ENCODE data around the gene GPR25.
"Not testable (repeated sequence)": the region's sequence is repeated elsewhere in the genome, so short reads cannot be mapped to it uniquely, and the experiment has no call there.

GPR25 gene

DNA sequence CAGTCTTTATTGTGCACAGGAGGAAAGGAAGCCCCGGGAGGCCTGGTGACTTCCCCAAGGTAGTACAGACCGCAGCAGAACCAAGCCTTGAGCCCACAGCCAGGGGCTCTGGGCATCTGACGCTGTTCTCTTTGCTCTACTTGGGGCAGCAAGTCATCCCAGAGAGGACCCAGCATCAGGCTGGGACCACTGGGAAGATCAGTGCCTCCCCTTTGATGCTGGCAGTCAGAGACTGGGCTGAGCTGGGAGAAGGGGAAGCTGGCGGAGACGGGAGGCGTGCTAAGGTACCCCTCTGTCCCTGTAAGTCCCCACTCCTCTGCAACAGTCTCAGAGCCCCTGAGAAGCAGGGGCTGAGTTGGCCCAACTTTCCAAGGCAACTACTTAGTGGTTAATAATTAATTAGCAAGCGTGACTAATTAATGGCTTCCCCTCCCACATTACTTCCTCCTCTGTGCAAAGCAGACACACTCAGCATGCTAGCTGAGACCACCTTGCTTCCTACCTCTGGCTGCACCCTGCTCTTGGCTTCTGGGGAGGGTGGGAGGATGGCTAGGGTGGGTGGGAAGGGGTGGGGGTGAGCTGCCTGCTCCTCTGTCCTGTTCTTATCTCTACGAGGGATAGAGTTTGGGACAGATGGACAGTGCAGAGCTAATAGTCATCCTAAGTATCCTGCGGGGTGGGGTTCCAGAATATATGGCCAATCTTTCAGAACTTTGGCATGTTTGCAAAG, 23.2 kb downstream of the GPR25 start:
- DNase-seq: no peak

DNA sequence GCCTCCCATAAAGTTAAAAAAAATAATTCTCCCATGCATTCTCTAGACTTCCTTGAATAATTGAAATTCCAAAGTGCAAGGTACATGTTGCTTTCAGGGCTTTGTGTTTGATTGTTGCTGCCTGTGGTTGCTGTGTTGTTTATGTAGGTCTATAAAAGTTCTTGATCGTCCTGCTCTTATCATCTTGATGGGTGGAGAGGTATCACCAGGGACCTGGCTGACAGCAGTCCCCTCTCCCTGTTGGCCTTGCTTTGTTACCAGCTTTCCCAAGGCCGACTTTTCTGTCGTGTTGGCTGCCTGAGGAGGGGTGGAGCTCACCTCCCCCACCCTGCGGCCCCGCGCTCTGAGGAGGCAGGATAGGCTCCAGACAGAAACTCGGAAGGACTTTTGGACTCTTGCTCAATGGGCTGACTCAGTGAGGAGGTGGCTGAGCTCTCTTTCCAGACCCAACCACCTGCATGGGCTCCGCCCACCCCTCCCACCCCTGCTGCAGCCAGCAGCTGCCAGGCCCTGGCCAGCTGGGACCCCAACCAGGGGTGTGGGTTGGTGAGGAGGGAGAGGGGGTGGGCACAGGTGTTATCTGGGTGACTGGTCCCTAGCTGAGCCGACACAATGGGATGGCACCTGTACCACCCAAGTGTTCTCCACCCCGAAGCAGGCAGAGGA, 23.9 kb downstream of the GPR25 start:
- DNase-seq: no peak

- DNase-seq: no peak
Measured at GRCh38 chr1:200897259-200897658, 24.5 kb downstream of the GPR25 start.

GRCh38 chr1:200899015-200899386, 26.2 kb downstream of the GPR25 start:
- DNase-seq: no peak

DNA sequence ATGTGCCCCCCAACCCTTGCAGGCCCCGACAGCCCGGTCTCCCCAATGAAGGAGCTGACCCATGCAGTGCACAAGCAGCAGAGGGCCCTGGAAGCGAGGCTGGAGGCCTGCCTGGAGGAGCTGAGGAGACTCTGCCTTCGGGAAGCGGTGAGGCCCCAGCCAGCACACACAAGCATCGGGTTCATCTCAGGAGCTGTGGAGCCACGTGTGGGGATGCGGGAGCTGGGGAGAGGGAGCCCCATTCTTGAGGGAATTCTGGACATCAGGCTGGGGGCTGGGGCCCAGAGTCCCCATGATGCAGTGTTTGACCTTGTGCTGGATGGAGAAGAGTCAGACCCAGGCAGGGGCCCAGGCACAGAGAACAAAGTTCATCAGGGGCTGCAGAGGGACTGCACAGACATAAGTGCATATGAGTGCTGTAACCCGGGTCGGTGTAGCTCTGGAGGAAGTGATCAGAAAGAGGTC, 26.7 kb downstream of the GPR25 start:
- no peak for DNase-seq

DNA sequence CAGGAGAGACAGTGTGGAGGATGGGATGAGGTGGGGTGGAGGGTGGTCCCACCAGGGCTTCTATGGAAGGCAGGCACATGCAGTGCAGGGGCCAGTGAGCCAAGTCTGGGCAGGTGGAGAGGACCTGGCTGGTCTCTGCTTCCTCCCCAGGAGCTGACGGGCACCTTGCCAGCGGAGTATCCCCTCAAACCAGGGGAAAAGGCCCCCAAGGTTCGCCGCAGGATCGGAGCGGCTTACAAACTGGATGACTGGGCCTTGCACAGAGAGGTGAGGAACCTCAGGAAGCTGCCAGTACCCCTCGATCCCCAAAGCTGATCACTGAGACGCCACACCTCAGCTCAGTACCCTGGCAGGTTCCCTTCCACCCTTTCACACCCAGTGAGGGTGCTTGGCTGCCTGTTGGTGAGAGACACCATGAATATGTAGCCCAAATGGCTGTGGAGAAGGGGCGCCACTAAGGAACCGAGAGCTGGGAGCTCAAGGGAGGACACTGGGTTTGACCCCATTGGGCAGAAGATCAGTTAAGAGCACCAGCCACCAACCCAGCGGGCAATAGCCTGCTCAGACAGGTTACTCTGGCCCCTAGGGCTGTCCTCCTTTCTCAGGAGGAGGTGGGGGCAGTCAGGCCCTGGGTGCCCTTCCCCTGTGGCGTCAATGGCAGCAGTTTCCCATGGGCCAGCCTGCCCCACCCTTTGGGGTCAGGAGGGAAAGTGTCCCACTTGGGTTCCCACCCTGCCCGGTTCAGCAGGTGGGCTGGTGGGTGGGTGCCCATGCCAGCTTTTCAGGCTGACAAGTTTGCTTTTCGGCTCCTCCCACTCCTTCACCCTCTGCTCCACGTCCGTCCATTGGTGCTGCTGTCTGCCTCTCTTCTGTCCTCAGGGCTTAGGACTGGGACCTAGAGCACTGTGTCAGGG, 27.4 kb downstream of the GPR25 start:
- DNase-seq: no peak

- no peak for DNase-seq
Measured at GRCh38 chr1:200900877-200901276, 28.1 kb downstream of the GPR25 start.

DNA sequence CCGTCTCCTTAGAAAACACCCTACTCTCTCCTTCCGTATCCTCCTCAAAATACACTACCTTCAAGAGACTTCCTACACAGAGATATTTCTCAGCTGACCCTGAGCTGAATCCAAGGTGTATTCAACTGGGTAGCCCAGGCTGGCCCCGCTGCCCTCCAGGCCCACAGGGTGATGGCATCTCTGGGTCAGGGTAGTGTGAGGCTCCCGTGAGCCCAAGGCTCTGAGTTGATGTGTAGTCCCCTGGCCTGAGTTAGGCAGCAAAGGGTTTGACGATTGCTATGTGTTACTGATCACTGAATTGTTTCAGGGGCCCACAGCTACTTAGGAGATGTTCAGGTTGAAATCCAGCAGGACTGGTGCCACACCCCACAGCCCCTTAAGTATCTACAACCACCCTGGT, 28.6 kb downstream of the GPR25 start:
- DNase-seq: no peak

- DNase-seq: no peak
Measured at GRCh38 chr1:200901796-200902444, 29.1 kb downstream of the GPR25 start.

- DNase-seq: no peak
Measured at GRCh38 chr1:200903793-200904192, 31.0 kb downstream of the GPR25 start.

- no peak for DNase-seq
Measured at GRCh38 chr1:200904772-200905171, 32.0 kb downstream of the GPR25 start.

GRCh38 chr1:200905411-200906052, 32.8 kb downstream of the GPR25 start:
- DNase-seq: no peak

DNA sequence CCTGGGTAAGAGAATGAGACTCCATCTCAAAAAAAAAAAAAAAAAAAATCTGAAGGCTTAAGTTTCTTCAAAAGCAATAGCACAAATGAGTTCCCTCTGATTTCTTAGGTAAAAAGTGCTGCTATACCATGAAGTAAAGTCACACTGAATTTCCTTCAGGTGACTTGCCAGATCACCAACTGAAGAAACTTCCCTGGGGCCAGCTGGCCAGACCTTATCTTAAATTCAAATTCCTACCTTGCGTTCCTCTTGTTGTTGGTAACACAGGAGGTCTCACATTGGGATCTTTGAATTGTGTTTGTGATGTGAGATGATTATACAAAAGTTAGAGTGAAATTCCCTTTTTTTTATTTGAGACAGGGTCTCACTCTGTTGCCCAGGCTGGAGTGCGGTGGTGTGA, 33.7 kb downstream of the GPR25 start:
- DNase-seq: no peak

DNA sequence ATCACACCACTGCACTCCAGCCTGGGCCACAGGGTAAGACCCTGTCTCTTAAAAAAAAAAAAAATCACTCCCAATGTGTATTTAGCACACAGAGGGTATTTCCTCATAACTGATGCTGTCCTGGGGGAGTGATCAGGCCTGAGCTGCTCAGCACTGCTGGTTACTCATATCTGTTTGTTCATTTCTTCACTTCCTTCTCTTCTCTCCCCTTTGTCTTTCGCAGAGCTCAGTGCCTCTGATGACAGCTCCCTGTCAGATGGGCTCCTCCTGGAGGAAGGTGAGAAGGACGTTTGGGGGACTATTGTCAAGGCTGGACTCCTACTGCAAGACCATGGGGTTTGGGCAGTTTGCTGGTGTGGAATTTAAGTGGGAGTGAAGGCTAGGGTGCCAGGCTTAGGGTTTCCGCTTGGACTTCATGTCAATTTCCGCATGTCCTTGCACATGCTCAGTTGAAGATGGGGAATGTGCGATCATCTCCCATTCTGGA, 34.9 kb downstream of the GPR25 start:
- DNase-seq: no peak

DNA sequence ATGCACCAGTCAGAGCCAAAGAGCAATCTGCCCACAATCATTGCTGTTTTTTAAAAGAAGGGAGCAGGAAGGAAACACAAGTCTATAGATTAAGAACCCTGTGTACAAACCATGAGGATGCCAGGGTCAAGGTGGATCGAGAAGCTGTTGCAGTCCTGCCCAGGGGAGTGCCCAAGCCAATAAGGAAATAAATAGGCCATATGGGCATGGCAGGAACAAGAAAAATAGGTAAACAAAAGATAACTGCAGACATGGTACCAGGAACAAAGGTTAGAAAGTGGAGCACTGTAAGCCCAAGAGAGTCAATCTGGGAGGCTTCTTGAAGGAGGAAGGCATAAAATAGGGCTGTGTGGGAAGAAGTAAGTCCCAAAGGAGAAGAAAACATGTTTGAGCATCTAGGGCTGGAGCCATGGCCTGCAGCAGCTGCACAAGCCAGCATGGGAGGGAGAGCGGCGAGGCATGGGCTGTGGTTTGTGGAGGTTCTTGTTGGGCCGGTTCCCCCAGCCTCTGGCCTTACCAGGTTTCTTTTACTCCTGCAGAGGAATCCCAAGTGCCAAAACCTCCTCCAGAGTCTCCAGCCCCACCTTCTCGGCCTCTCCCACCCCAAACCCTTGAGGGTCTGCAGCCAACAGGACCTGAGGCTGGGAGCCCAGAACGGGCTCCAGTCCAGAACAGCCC, 35.5 kb downstream of the GPR25 start:
- no peak for DNase-seq

DNA sequence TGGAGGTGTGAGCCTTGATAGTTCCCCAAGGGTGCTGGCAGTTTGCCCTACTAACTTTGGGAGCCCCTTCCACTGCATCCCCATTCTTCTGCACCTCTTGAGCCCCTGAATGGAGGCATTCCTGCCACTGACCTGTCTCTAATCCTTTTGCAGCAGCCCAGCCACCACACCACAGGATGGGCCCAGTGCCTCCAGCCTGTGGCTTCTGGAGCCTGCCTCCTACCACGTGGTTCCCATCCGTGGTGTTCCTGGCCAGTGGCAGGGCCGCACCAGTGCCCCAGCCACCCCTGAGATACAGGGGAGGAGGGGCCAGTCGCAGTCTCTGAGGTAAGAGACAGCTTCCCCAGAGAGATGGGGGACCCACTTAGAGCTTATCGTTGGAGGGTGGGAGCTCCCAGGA, 36.3 kb downstream of the GPR25 start:
- no peak for DNase-seq

DNA sequence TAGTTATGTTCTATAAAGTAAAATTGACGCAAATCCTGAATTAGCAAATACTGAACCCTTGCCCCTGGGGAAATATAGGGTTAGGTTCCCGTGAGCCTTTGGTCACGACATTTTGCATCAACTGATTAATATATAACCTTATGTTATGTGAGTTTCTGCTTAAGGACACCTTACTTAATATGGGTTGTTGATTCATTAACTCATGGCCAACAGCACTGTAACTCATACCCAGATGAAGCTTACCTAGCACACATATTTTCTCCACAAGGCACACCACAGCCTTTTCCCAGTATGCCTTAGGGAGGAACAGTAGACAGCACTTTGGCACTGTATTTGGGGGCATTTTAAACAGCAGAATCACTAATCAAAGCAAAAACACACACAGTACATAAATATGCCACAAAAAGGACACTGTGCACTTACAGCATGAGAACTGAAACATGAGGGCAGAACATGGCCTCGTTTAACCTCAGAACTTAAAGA, 37.0 kb downstream of the GPR25 start:
- no peak for DNase-seq

DNA sequence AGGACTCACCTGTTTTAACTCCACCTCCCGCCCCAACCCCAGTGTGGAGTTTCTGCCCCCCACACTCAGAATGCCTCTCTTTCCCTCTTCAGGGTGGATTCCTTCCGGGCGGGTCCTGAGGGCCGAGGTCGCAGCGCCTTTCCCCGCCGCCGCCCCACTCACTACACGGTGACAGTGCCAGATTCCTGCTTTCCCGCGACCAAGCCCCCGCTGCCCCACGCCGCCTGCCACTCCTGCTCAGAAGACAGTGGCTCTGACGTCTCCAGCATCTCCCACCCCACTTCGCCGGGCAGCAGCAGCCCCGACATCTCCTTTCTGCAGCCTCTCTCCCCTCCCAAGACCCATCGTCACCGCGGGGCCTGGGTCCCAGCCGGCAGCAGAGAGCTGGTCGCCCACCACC, 38.6 kb downstream of the GPR25 start:
- no peak for DNase-seq

GRCh38 chr1:200911936-200912335, 39.2 kb downstream of the GPR25 start:
- not testable (repeated sequence) for DNase-seq

DNA sequence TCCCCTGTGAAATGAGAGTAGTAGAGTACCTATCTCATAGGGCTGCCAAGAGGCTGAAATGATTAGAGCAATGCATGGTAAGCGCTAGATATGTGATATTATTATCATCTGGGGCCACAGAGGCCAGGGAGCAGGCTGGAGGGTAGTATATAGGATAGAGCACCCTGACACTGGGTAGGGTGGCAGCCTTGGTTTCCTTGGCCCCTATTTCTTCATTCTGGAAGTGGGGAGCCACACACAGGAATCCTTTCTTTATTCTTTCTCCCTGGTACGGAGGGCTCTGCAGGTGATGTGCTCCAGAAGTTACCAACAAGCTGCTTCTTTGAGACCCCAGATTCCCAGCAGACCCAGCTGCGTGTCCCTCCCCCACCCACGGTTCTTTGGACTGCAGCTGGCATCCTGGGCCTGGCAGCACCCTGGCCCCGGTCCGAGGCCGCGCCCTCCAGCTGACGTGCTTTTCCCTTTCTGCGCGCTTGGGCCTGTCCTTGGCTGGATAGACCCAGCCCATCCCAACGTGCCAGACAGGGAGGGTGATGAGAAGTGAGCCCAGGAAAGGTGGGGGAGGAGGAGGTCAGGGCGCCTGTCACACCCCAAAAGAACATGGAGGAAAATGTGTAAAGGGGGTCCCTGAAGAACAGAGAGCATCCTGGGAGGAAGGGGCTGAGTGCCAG, 40.1 kb downstream of the GPR25 start:
- DNase-seq: no peak

DNA sequence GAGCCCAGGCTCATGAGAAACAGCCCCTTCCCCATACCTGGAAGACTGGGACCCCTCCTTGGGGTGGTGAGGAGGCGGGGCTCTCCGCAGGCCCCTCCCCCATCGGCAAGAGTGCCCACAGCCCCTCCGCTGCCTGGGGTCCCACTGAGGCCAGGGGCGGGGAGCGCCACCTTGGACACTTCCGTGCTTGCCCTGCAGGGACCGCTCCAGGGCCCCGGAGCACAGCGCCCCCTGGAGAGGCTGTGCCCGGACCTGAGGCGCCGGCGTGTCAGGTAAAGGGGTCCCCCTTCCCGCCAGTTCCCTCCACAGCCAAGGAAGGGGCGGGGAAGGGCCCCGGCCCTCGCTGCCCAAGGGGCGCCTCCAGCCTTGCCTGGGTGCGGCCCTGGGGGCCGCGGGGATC, 43.4 kb downstream of the GPR25 start:
- DNase-seq: no peak

All from retina (tissue), 1 donor.